Stimulated activated CD8-positive, alpha-beta memory T cell treated with anti-CD3 and anti-CD28 coated beads, Interleukin-15, amount 100 ng/mL, for 4 hours (primary cell): ENCODE results near the gene CYP46A1.

Experiments used
- DNase-seq, 2 donors: peaks; one replicate each; pipeline ENCODE4 v3.0.0-alpha.2; 2020; ENCODE audit warnings: low read depth in 2 of 2

The CYP46A1 gene

DNA sequence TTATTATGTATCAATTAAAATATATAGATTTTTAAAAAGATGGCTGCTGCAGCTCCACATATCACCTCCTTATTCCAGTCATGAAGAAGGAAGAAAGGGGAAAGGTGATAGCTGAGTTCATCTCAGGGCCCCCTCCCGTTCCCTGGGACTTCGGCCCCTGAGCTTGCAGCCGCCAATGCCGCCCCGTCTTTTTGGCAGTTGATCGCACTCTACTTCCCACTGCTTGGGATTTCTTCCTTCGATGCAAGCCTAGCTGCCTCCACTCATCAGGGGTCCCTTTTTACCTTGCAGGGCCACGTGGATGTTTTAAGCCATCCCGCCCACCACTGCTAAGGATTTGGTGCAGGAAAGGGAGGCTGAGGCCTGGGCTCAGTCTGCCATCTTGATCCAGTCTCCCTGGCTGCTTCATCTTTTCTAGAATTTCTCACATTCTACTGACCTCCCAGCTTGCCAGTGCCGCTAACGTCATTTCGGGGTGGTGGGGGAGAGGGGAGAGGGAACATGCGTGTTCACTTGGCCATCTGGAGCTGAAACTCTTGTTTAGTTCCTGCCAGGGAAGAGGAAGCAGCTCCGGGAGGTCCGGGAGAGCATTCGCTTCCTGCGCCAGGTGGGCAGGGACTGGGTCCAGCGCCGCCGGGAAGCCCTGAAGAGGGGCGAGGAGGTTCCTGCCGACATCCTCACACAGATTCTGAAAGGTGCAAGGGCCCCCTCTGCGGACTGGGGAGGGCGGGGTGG, 31.3 kb downstream of the CYP46A1 start:
- DNase-seq = no peak

GRCh38 chr14:99716091-99716849, 32.2 kb downstream of the CYP46A1 start:
- no peak for DNase-seq

DNA sequence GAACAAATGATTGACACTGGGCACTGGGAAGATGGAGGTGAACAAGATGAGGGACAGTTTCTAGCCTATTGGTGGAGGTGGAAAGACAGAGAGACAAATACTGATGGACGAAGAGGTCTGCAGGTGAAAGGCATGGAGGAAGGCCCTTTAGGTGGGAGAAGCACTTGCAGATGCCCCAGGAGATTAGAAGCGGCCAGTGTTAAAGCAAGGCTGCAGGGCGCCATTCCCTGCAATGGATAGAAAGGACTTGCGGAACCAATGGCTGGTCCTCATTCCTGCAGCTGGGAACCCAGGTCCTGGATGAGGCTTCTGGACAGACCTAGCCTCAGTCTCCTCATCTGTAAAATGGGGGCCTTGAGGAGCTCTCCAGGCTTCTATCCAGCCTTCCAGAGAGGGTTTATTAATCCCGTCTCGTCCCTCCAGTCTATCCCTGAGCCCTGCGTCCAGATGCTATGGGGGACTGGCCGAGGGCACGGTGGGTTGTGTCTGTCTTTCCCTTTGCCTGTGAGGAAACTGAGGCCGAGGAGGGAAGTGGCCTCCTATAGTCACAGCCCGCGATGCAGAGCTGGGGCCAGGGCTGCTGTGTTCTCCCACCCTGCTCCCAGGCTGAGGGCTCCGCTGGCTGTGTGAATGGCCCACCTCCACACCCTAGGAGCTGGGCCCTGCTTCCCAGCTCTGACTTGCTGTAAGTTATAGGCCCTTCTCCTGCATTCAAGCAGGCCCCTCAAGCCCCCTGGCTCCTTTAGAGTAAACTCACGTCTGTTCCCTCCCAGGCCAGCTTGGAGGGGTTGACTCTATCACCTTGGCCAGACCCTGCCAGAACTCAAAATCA, 33.0 kb downstream of the CYP46A1 start:
- DNase-seq = no peak

GRCh38 chr14:99717682-99718013, 33.5 kb downstream of the CYP46A1 start:
- no peak for DNase-seq

GRCh38 chr14:99718031-99718810, 34.1 kb downstream of the CYP46A1 start:
- DNase-seq = no peak

GRCh38 chr14:99718811-99719192, 34.7 kb downstream of the CYP46A1 start:
- DNase-seq = no peak

- DNase-seq = no peak
Measured at GRCh38 chr14:99720941-99721791, 37.1 kb downstream of the CYP46A1 start.

DNA sequence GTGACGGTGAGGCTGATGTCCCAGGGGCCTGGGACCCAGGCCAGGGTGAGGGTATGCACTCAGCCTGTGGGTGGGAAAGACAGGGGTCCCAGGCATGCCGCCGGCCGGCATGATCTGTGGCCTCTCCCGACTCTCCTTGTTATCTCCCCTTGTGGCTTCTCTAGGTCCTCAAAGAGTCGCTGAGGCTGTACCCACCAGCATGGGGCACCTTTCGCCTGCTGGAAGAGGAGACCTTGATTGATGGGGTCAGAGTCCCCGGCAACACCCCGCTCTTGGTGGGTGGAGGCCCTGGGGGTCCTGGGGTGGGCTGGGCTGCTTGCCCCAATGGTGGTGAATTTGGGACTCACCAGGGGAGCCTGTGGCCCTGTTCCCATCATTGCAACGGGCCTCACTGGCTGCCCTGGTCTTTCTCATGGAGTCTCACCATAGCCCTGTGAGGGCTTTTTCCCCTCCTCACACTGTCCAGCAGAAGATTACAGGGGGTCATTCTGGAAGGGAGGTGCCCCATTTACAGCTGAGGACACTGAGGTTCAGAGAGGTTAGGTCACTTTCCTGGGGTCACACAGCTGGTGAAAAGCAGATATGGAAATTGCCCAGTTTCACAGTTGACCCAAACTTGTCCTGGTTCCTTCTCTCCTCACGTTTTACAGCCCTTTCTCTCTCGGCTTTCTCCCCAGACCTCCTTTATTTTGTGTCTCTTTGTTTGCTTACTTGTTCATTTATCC, 37.9 kb downstream of the CYP46A1 start:
- no peak for DNase-seq

GRCh38 chr14:99722741-99723140, 38.6 kb downstream of the CYP46A1 start:
- DNase-seq = no peak

GRCh38 chr14:99724196-99724891, 40.2 kb downstream of the CYP46A1 start:
- no peak for DNase-seq

DNA sequence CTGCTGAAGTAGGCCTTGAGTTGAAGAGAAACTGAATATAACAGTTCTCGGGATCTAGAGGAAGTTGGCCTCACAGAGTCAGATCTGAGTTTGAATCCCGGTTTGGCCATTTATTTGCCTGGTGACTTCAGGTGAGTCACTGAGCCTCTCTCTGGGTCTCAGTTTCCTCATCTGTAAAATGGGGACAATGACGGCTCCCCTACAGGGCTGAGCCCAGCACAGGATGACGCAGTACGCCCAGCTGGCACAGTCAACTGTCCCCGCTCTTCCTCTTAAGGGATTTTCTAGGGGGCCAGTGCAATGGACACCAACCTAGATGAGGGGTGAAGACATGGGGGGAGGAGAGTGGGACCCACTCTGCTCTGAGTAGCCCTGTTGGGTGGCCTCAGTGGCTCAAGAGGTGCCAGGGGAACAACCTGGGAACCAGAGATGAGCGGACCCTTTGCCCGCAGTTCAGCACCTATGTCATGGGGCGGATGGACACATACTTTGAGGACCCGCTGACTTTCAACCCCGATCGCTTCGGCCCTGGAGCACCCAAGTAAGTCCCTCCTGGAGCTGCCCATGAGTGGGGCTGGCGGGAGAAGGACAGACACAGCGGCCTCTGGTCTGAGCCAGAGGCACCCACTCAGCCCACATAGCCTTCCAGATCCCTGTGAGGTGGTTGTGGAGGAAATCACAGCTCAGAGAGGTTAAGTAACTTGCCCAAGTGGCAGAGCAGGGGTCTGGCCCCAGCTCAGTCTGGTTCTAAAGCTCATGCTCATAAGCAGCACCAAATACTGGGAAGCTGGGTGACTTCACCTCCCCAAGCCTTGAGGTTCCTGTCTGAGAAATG, 41.1 kb downstream of the CYP46A1 start:
- no peak for DNase-seq

DNA sequence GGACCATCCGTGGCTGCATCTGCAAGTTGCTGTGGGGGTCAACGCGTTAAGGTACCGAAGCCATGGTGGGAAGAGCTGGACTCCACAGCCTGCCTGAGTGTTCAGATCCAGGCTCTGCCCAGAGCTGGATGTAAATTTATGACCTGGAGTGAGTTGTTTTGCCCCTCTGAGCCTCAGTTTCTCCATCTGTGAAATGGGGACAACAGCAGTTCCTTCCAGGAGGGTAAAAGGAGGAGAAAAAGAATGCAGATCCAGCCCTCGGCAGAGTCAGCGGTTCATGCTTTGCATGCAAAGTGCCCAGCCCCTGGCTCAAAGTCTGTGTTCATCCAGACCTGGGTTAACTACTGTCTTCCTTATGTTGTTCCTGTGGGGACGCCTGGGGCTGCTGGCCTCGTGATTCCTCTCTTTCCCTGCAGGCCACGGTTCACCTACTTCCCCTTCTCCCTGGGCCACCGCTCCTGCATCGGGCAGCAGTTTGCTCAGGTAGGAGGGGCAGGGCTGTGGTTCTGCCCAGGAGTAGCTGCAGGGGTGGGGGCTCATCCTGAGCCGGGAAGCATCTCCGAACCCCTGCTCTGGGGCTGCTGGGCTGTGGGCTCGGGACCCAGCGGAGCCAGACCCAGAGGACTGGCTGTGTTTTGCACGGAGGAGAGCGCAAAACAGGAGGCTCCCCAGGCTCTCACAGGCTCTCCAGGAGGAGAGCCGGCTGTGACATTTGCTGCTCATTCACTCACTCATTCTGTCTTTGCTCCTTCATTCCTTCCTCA, 41.9 kb downstream of the CYP46A1 start:
- DNase-seq = no peak

GRCh38 chr14:99726538-99727095, 42.5 kb downstream of the CYP46A1 start:
- DNase-seq = no peak

DNA sequence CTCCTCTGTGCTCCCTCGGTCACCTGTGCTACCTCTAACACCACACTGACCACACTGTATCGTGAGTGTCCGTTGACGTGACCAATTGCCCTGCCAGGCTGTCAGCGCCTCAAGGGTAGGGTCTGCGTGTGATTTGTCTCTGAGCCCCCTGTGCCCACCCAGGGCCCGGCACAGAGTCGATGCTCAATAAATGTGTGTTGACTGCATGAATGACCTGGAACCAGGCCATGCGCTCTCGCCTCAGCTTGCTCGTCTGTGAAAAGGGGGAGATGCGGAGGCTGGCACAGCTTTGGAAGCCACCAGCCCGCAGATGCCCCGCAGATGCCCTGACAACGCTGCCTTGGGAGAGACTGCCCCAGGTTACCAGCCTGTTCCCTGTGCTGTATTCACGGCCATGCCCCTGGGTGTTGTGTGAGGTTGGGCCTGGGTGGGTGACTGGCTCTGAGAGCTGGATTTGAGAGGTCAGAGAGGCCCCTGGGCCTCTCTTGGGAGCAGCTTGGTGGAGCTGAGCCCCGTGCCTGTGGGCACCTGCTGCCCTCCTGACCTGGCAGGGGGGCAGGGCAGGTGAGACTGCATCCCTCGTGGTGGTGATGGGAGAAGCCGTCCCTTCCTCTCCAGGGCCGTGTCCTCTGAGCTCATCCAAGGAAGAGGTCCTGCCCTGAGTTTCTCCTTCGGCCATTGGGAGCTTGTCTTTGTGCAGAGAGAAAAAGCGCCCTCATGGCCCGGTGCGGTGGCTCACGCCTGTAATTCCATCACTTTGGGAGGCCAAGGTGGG, 43.2 kb downstream of the CYP46A1 start:
- DNase-seq = no peak

DNA sequence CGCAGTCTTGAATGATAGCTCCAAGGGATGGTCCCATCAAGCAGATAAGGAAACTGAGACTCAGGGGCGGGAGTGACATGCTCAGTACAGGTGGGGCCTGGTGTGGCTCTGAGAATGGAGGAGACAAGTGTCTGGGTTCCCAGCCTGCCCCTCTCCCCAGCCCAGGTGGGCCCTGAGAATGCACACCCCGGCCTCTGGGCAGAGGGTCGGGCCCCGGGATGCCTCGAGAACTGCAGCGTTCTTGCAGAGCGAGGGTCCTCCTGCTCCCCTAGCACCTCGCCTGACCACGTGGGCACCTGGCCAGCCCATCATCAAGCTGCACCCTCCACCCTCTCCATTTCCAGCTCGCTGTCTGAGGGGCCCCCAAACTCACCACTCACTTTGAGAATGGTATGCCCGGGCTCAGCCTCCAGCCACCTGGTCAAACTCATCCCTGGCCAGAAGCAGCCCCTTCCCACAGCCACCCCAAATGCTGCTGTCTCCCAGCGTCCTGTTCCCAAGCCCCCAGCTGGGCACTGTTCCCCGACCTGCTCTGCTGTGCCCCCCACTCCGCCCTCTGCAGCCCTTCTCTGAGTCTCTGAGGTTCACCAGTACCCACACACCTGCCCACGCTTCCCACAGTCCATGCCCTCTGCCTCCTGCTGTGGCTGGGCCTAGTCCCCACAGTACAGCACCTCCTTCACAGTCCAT, 44.3 kb downstream of the CYP46A1 start:
- DNase-seq = no peak

- no peak for DNase-seq
Measured at GRCh38 chr14:99728981-99729451, 44.9 kb downstream of the CYP46A1 start.
